NCI-H2171 (cell line): ENCODE results near the gene ALG8.
"Not testable (repeated sequence)": the region's sequence is repeated elsewhere in the genome, so short reads cannot be mapped to it uniquely, and the experiment has no call there.

ENCODE experiments used
- DNase-seq: peaks from one replicate; lab custom pipeline; 2025; lab: John Stamatoyannopoulos, UW

ALG8 gene

GRCh38 chr11:78071717-78072116 is 67.7 kb downstream of the ALG8 start:
- no peak for DNase-seq

GRCh38 chr11:78070621-78071020 is 68.8 kb downstream of the ALG8 start:
- DNase-seq = no peak

GRCh38 chr11:78069465-78069864 is 70.0 kb downstream of the ALG8 start:
- no peak for DNase-seq

GRCh38 chr11:78067704-78068103 is 71.7 kb downstream of the ALG8 start:
- no peak for DNase-seq

GRCh38 chr11:78066471-78066870 is 73.0 kb downstream of the ALG8 start:
- no peak for DNase-seq

GRCh38 chr11:78065203-78065602 is 74.2 kb downstream of the ALG8 start:
- no peak for DNase-seq

GRCh38 chr11:78063440-78064181 is 75.8 kb downstream of the ALG8 start, which contains the start of gene THRSP:
TSS of gene THRSP (plus strand) at chr11:78063861. CDS start at chr11:78063882, 21 bp downstream.
- DNase-seq = no peak

- DNase-seq = no peak
Observed at GRCh38 chr11:78062671-78063070, 76.8 kb downstream of the ALG8 start.

- no peak for DNase-seq
Observed at GRCh38 chr11:78061921-78062311, 77.5 kb downstream of the ALG8 start.

GRCh38 chr11:78061088-78061920 is 78.1 kb downstream of the ALG8 start:
- no peak for DNase-seq

GRCh38 chr11:78060533-78060932 is 78.9 kb downstream of the ALG8 start:
- DNase-seq = no peak

- not testable (repeated sequence) for DNase-seq
Observed at GRCh38 chr11:78059749-78060328, 79.6 kb downstream of the ALG8 start.

GRCh38 chr11:78057462-78058055 is 81.9 kb downstream of the ALG8 start:
- DNase-seq = no peak

GRCh38 chr11:78056093-78056492 is 83.3 kb downstream of the ALG8 start:
- DNase-seq = no peak

GRCh38 chr11:78054971-78055370 is 84.5 kb downstream of the ALG8 start:
- DNase-seq = no peak

- DNase-seq = no peak
Observed at GRCh38 chr11:78050964-78051831, 88.2 kb downstream of the ALG8 start.
